ENCODE results near the gene RNPEPL1. TPM values are rescaled to one million over a fixed set of nuclear protein-coding genes. Genes with fewer than 3 reads are reported as not detected.

RNPEPL1 gene
- total RNA-seq, 1 experiment from 2014 or later = 25.8 TPM

DNA sequence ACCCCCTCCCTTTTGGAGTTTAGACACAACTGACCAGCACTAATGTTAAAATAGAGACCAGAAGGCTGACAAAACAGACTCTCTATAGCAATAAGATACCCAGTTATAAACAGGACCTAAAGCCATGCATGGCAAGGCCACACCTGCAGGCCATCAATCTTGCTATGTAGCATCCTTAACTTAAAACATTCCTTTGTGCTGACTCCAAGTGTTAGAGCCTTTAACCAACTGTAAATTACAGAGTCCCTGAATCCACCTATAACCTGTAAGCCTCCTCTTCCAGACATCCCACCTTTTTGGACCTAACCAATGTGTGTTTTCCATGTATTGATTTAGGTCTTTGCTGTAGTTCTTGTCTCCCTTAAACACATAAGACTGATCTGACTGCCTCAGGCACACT is 28.4 kb upstream of the RNPEPL1 start:
- H2AFZ ChIP-seq (ENCODE audit: low read length) = no peak overlapping the region
- BruUV-seq (replicated peaks) = no TSS peak
- POLR2A ChIA-PET (ENCODE audit: unreplicated experiment) = no interaction called here

DNA sequence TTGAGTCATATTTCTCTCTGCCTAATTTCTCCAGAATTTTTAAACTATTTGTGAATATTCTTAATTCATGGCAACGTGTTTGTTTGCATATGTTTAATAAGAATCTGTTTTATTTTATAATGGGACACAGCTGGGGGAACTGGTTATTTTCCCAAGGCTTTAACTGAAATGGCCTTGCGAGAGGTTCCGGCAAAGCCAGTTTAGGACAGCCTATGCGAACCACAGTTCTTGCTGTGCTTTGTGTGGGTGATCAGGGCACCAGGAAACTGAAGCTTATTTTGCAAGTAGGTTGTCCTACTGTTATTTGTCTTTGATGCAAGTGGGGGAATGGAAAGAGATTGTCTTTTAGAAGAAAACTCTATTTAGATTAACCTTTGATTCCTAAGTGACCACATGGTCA is 17.0 kb upstream of the RNPEPL1 start:
- Histone ChIP-seq H2AFZ (ENCODE audit: low read length) (no peak overlapping the region), H3K79me2 (ENCODE audit: low read length) (peaks cover 7% of the 10 kb centered on the region), H3K27me3 (ENCODE audit: low read length) (no peaks in the 10 kb centered on the region), H3K9ac (ENCODE audit: low read length) (no peak overlapping the region), H3K27ac (ENCODE audit: low read length) (no peak overlapping the region), H3K9me2 (replicated peaks; ENCODE audit: low read length) (no peaks in the 10 kb centered on the region), H3K4me2 (ENCODE audit: low read length) (no peak overlapping the region), H3K4me3 (ENCODE audit: low read length) (no peak overlapping the region), H3K4me1 (ENCODE audit: insufficient read depth, low read length) (no peaks in the 10 kb centered on the region), H3F3A (ENCODE audit: low read length, unreplicated experiment) (no peaks in the 10 kb centered on the region), H4K20me1 (ENCODE audit: low read length) (no peaks in the 10 kb centered on the region), H3K36me3 (ENCODE audit: low read depth, low read length) (0 out of 2 replicates have a peak, but pooled peaks cover 4% of the 10 kb centered on the region), H3K9me3 (ENCODE audit: low read length) (no peaks in the 10 kb centered on the region)
- TF ChIP-seq, protein P1, sequence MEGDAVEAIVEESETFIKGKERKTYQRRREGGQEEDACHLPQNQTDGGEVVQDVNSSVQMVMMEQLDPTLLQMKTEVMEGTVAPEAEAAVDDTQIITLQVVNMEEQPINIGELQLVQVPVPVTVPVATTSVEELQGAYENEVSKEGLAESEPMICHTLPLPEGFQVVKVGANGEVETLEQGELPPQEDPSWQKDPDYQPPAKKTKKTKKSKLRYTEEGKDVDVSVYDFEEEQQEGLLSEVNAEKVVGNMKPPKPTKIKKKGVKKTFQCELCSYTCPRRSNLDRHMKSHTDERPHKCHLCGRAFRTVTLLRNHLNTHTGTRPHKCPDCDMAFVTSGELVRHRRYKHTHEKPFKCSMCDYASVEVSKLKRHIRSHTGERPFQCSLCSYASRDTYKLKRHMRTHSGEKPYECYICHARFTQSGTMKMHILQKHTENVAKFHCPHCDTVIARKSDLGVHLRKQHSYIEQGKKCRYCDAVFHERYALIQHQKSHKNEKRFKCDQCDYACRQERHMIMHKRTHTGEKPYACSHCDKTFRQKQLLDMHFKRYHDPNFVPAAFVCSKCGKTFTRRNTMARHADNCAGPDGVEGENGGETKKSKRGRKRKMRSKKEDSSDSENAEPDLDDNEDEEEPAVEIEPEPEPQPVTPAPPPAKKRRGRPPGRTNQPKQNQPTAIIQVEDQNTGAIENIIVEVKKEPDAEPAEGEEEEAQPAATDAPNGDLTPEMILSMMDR (conservative IDR thresholded peaks at IDR 0.05; ENCODE audit: low read depth, low read length) = no peak
- TF ChIP-seq EZH2phosphoT487 (IDR thresholded peaks at IDR 0.05; ENCODE audit: borderline replicate concordance, low read length) = no peak
- TF ChIP-seq EZH2 (IDR thresholded peaks at IDR 0.05; ENCODE audit: low read length, unreplicated experiment) = no peak
- no peak for DNase-seq
- no TSS peak for BruUV-seq (replicated peaks)
- intact Hi-C loops (cut with micrococcal nuclease) = no loop called here
- POLR2A ChIA-PET (ENCODE audit: unreplicated experiment) = no interaction called here
- CTCF ChIA-PET = no interaction called here
- no peak for ATAC-seq

More for the DNA sequence above, 28.4 kb upstream of the RNPEPL1 start:
- Histone ChIP-seq H3K9me2 (replicated peaks; ENCODE audit: low read length) (no peaks in the 10 kb centered on the region), H3K9ac (ENCODE audit: low read length) (no peak overlapping the region), H4K20me1 (ENCODE audit: low read length) (no peaks in the 10 kb centered on the region), H3K4me3 (ENCODE audit: low read length) (no peak overlapping the region), H3K27ac (ENCODE audit: low read length) (no peak overlapping the region), H3K79me2 (ENCODE audit: low read length) (no peaks in the 10 kb centered on the region), H3K27me3 (ENCODE audit: low read length) (no peaks in the 10 kb centered on the region), H3K4me1 (ENCODE audit: insufficient read depth, low read length) (no peaks in the 10 kb centered on the region), H3K36me3 (ENCODE audit: low read depth, low read length) (peaks cover 11% of the 10 kb centered on the region), H3K9me3 (ENCODE audit: low read length) (no peaks in the 10 kb centered on the region), H3F3A (ENCODE audit: low read length, unreplicated experiment) (no peaks in the 10 kb centered on the region), H3K4me2 (ENCODE audit: low read length) (no peak overlapping the region)
- ATAC-seq = no peak
- TF ChIP-seq, protein P1 (conservative IDR thresholded peaks at IDR 0.05; ENCODE audit: low read depth, low read length) = no peak
- TF ChIP-seq EZH2 (IDR thresholded peaks at IDR 0.05; ENCODE audit: low read length, unreplicated experiment) (no peak), EZH2phosphoT487 (IDR thresholded peaks at IDR 0.05; ENCODE audit: borderline replicate concordance, low read length) (no peak)
- intact Hi-C loops (cut with micrococcal nuclease) = no loop called here
- no peak for DNase-seq
- CTCF ChIA-PET = no interaction called here

DNA sequence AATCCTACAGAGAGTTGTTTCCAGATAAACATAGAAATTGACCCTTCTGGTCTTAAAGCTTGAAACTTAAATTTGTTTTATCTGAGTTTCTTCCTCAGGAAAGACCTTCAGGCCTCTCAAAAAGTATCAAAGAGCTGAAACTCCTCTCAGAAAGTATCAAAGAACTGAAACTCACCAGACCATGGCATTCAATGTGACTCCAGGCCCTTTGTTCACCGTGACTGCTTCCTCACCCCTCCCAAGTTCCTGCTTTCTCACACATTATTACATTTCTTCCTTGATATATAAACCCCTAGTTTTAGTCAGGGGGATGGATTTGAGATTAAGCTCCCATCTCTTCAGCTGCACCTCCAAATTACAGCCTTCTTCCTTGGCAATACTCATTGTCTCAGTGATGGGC is 16.5 kb upstream of the RNPEPL1 start:
- Histone ChIP-seq H3K9me2 (replicated peaks; ENCODE audit: low read length) (no peaks in the 10 kb centered on the region), H3K4me1 (ENCODE audit: insufficient read depth, low read length) (no peaks in the 10 kb centered on the region), H3K27me3 (ENCODE audit: low read length) (no peaks in the 10 kb centered on the region), H3K79me2 (ENCODE audit: low read length) (peaks cover 11% of the 10 kb centered on the region), H3K4me2 (ENCODE audit: low read length) (no peak overlapping the region), H3K4me3 (ENCODE audit: low read length) (no peak overlapping the region), H3K9ac (ENCODE audit: low read length) (no peak overlapping the region), H3K36me3 (ENCODE audit: low read depth, low read length) (0 out of 2 replicates have a peak, but pooled peaks cover 4% of the 10 kb centered on the region), H3K27ac (ENCODE audit: low read length) (no peak overlapping the region), H3K9me3 (ENCODE audit: low read length) (no peaks in the 10 kb centered on the region), H3F3A (ENCODE audit: low read length, unreplicated experiment) (no peaks in the 10 kb centered on the region), H4K20me1 (ENCODE audit: low read length) (no peaks in the 10 kb centered on the region; the same call in 1 of the 2 replicates), H2AFZ (ENCODE audit: low read length) (no peak overlapping the region)
- CTCF ChIA-PET = no interaction called here
- POLR2A ChIA-PET (ENCODE audit: unreplicated experiment) = no interaction called here
- intact Hi-C loops (cut with micrococcal nuclease) = no loop called here
- no peak for DNase-seq
- no peak for ATAC-seq
- TF ChIP-seq EZH2phosphoT487 (IDR thresholded peaks at IDR 0.05; ENCODE audit: borderline replicate concordance, low read length) = no peak
- TF ChIP-seq, protein P1 (conservative IDR thresholded peaks at IDR 0.05; ENCODE audit: low read depth, low read length) = no peak
- no peak for TF ChIP-seq EZH2 (IDR thresholded peaks at IDR 0.05; ENCODE audit: low read length, unreplicated experiment)
- no TSS peak for BruUV-seq (replicated peaks)

Data from PC-3 (cell line).